Fibroblast of the aortic adventitia (primary cell): ENCODE measurements around the gene ALG14. TPM values are rescaled to one million over a fixed set of nuclear protein-coding genes. Genes with fewer than 3 reads are reported as not detected.

Experiments used
- DNase-seq: peaks from one replicate; pipeline ENCODE4 v3.0.0-alpha.2; 2010; ENCODE audit warnings: low read depth
- H3K4me3 ChIP-seq: 2 replicates; pipeline ENCODE4 v1.5.1; 2011; ENCODE audit warnings: low read depth, mild to moderate bottlenecking, control low read depth, low read length, moderate library complexity
- CTCF ChIP-seq: IDR thresholded peaks from 2 replicates; pipeline ENCODE4 v1.5.1; 2011; ENCODE audit warnings: mild to moderate bottlenecking, low read length, control low read depth, inconsistent platforms; ENCODE audit not compliant: insufficient read depth
- total RNA-seq: library from RNA; depleted of rRNA; stranded (reverse); fragments of >200 nt; gene quantifications from 2 replicates; pipeline ENCODE4 v1.2.3, GENCODE V29; 2012; ENCODE audit warnings: low replicate concordance

Gene ALG14
- total RNA-seq, 1 donor, result 2.4 TPM

- DNase-seq, result peak; percentile 80
- no peak overlapping the region for H3K4me3 ChIP-seq
- no peak for TF ChIP-seq CTCF
These were observed 60.4 kb downstream of the ALG14 start for GRCh38 chr1:95012389-95012788.

GRCh38 chr1:95010158-95010557, 62.6 kb downstream of the ALG14 start:
- H3K4me3 ChIP-seq, result no peak overlapping the region
- DNase-seq, result no peak
- no peak for TF ChIP-seq CTCF

- no peak for DNase-seq
- H3K4me3 ChIP-seq, result no peak overlapping the region
- no peak for TF ChIP-seq CTCF
These were observed 65.1 kb downstream of the ALG14 start for GRCh38 chr1:95007687-95008086.

GRCh38 chr1:95006681-95007080, 66.1 kb downstream of the ALG14 start:
- H3K4me3 ChIP-seq, result no peak overlapping the region
- TF ChIP-seq CTCF, result no peak
- DNase-seq, result no peak

GRCh38 chr1:95005584-95005983, 67.2 kb downstream of the ALG14 start:
- TF ChIP-seq CTCF, result no peak
- no peak overlapping the region for H3K4me3 ChIP-seq
- DNase-seq, result no peak

- H3K4me3 ChIP-seq, result no peak overlapping the region
- no peak for TF ChIP-seq CTCF
- DNase-seq, result no peak
These were observed 68.7 kb downstream of the ALG14 start for GRCh38 chr1:95004013-95004412.

GRCh38 chr1:95003433-95003738, 69.4 kb downstream of the ALG14 start:
- DNase-seq, result no peak
- TF ChIP-seq CTCF, result no peak
- no peak overlapping the region for H3K4me3 ChIP-seq
